ENCODE results near the gene CUBN. TPM values are rescaled to one million over a fixed set of nuclear protein-coding genes. Genes with fewer than 3 reads are reported as not detected.

Gene CUBN
- total and polyA plus RNA-seq, 10 of the 15 experiments (the other 5 are each of a cell fraction or from before 2014, with no cell fraction given): under 0.01 to 0.14 (median 0.02) TPM; not detected in 6

DNA sequence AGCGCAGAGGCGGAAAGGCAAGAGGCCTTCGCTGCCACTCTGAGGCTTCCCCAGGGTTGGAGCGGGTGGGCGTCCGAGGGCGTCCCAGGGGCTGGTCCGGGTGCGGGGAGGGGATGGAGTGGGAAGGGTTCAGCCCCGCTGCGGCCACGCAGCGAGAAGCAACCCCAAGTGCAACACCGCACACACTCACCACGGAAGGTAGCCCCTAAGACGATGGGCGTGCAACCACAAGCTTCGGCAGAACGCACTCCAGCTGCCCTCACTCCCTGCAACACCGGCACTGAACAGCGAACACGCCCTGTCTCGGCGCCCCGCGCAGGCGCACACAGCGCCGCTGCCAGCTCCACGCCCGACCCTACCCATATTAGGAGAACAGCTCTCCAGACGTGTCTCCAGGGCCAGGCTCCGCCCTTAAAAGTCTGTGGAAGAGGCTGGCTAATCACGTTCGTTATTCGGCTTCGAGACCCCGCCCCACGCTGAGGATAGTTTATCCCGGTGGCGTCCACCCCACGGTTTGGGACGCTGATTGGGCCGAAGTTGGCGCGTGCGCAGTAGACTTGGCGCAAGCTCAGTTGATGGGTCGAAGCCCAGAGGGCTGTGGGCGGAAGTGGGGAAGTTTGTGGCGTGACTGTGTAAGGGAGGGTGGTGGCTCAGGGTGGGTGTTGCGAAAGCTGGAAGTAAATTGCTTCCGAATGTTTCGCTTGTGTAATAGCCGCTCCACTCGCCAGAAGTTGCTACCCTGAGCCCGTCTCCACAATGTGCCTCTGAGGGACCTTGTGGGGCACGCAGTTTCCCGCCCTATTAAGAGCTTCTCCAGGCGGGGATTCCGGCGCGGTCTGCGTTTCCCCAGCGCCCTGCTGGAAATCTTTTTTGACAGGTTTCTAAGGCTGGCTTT, 312.2 kb downstream of the CUBN start, which contains the start of gene RSU1 (continued):
- no peak for TF ChIP-seq EP300 (IDR thresholded peaks at IDR 0.05; ENCODE audit: borderline replicate concordance in 1 of 2, control insufficient read depth in 1 of 2, low read depth in 2 of 2, low read length in 2 of 2)
- TF ChIP-seq REST (IDR thresholded peaks at IDR 0.05; ENCODE audit: low read depth, low read length): no peak
- peak; percentile 58; the same call in 1 of the 2 replicates for TF ChIP-seq POLR2AphosphoS2 (IDR thresholded peaks at IDR 0.05; ENCODE audit: low read depth, low read length)
- no peak for TF ChIP-seq ETV6 (conservative IDR thresholded peaks at IDR 0.05 in 1 of 2, IDR thresholded peaks at IDR 0.05 in 1 of 2; ENCODE audit: borderline replicate concordance in 1 of 2, low read depth in 1 of 2)
- TF ChIP-seq, protein P1, sequence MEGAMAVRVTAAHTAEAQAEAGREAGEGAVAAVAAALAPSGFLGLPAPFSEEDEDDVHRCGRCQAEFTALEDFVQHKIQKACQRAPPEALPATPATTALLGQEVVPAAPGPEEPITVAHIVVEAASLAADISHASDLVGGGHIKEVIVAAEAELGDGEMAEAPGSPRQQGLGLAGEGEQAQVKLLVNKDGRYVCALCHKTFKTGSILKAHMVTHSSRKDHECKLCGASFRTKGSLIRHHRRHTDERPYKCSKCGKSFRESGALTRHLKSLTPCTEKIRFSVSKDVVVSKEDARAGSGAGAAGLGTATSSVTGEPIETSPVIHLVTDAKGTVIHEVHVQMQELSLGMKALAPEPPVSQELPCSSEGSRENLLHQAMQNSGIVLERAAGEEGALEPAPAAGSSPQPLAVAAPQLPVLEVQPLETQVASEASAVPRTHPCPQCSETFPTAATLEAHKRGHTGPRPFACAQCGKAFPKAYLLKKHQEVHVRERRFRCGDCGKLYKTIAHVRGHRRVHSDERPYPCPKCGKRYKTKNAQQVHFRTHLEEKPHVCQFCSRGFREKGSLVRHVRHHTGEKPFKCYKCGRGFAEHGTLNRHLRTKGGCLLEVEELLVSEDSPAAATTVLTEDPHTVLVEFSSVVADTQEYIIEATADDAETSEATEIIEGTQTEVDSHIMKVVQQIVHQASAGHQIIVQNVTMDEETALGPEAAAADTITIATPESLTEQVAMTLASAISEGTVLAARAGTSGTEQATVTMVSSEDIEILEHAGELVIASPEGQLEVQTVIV (IDR thresholded peaks at IDR 0.05; ENCODE audit: borderline replicate concordance, partially characterized antibody): peak; percentile 76
- TF ChIP-seq POLR2A (IDR thresholded peaks at IDR 0.05; ENCODE audit: low read depth, low read length): peak; percentile 89
- no peak for TF ChIP-seq KDM1A (IDR thresholded peaks at IDR 0.05; ENCODE audit: borderline replicate concordance)
- TF ChIP-seq ATF7 (IDR thresholded peaks at IDR 0.05; ENCODE audit: low read depth): peak; percentile 40; the same call in 1 of the 2 replicates
- peak; percentile 78; the same call in 1 of the 2 replicates for TF ChIP-seq RFX5 (IDR thresholded peaks at IDR 0.05; ENCODE audit: low read depth, low read length)
- TF ChIP-seq RELB (IDR thresholded peaks at IDR 0.05; ENCODE audit: low read depth): peak; percentile 61; the same call in 1 of the 2 replicates
- TF ChIP-seq RB1 (IDR thresholded peaks at IDR 0.05; ENCODE audit: borderline replicate concordance): peak; percentile 95; the same call in 1 of the 2 replicates
- TF ChIP-seq ZNF687 (IDR thresholded peaks at IDR 0.05): peak; percentile 15
- TF ChIP-seq SMARCA5 (IDR thresholded peaks at IDR 0.05): 0 out of 2 replicates have a peak, but pooled peaks have one; percentile 32
- TF ChIP-seq EGR1 (IDR thresholded peaks at IDR 0.05; ENCODE audit: borderline replicate concordance in 1 of 2, low read depth in 2 of 2, low read length in 2 of 2): peak in 1 of 2 experiments; percentile 68; a peak in 2 of 3 replicates
- TF ChIP-seq TAF1 (IDR thresholded peaks at IDR 0.05; ENCODE audit: borderline replicate concordance, low read depth, low read length): peak; percentile 74; the same call in 1 of the 2 replicates

All from GM12878 (cell line).